ENCODE measurements around the gene GJA3.

DNA sequence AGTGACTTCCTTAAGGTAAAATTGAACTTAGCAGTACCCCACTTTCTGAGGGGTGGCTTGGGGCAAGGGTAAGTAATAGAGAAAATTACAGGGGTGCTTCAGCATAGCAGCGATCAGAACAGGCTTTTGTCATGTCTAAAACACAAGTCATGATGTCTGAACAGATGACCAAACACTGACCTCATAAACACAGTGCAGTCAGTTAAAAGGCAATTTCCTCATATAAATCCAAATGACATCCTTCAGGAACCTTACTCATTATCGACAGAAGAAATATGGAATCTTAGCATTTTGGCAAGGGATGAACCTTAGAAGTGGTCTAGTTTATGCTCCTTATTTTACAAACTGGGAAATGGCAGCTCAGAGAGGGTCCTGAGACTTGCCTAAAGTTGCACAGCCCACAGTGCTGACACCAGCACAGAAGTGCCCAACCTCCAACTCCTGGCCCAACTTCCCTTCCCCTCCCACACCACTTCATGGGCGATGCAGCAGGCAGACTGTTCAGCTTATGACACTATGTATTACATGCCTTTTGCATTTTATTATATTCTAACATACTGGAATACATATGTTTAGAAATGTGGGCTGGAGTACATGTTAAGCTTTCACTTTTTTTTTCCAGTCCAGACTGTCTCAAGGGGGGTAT, 3.6 kb downstream of the GJA3 start:
- no peak for TF ChIP-seq EZH2 (IDR thresholded peaks at IDR 0.05; ENCODE audit: borderline replicate concordance, low read depth, low read length, severe bottlenecking)
- no peak for TF ChIP-seq POLR2AphosphoS5 (IDR thresholded peaks at IDR 0.05; ENCODE audit: insufficient read depth, low read depth, low read length)
- no peak for TF ChIP-seq POLR2A (IDR thresholded peaks at IDR 0.05; ENCODE audit: low read depth, low read length)
- no peak for TF ChIP-seq CTCF (IDR thresholded peaks at IDR 0.05; ENCODE audit: extremely low read depth in 1 of 2, insufficient read depth in 1 of 2, low read depth in 1 of 2, low read length in 2 of 2)
- no peak for TF ChIP-seq MYC (IDR thresholded peaks at IDR 0.05; ENCODE audit: low read depth, low read length)
- TF ChIP-seq JUN (IDR thresholded peaks at IDR 0.05; ENCODE audit: borderline replicate concordance, insufficient read depth, insufficient read length, low read depth), result no peak

Measured in endothelial cell of umbilical vein (primary cell).